GM21390 (cell line): ENCODE results near the gene VPS13D.

Experiments used
- ATAC-seq: cut with Tn5 transposase; IDR thresholded peaks from one replicate; pipeline ENCODE4 v1.9.1; 2021; ENCODE audit not compliant: unreplicated experiment

The VPS13D gene

DNA sequence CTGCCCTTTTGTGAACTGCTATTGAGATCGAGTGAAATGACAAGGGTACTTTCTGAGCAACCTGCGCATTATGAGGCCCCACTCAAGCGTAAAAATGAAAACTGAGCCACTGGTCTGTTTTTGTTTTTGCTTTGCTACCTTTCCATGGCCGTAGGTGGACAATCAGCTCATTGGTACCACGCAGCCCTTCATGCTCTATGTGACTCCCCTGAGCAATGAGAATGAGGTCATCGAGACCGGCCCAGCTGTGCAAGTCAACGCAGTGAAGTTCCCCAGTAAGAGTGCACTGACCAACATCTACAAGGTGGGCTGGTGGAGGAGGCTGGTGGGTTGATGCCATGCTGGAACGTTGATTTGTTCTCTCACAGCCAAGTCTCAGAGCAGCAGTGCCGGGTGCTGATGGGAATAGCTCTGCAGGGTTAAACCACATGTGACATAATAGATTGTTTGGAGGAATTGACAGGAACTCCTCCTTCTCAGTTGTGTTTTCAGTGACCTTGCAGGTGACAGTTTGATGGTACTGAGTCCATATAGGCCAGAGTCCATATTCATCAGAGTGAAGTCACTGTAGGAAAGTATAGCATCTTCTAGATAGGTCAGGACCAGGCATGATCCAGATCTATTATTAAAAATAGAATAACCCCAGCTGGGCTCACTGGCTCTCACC lies 170.3 kb downstream of the VPS13D start:
- no peak for ATAC-seq

DNA sequence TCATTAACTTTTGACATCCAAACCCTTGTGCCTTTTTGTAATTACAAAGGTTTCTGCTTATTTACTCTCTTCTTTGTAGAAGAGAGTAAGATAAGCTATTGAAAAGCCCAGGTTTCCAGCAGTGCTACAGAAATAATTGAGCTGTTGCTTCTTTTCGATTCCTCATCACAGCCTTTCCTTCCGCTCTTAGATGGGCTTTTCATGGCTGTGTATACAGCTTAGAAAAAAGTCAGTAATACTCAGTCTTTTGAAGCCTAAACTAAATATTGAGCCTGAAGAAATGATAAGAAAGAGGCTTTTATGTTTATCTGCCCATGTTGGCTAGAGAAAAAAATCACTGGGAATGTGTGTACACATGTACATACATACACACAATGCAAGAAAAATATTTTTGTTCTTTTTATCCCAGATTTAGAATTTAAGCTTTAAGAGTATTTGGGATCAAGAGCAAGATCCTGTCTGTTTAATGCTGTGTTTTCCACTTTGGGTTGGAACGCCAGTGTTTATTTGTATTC lies 172.4 kb downstream of the VPS13D start:
- ATAC-seq = no peak

DNA sequence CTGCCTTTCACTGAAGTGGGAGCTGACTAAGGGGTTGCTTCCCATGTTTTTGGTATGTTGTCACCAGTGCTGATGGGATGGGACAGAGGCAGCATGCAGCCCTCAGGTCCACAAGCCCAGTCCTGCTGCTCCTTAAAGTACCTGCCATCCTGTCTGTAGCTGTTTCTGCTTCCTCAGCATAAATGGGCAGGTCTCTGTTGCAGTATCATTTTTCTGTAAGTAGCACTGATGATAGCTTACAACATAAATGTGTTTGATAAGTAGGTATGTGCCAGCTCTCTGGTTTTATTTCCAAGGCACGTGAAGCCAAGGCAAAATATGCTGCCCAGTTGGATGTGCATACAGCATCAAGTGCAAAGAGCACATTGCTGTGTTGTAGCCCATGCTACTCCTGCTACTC lies 173.0 kb downstream of the VPS13D start:
- ATAC-seq = no peak

DNA sequence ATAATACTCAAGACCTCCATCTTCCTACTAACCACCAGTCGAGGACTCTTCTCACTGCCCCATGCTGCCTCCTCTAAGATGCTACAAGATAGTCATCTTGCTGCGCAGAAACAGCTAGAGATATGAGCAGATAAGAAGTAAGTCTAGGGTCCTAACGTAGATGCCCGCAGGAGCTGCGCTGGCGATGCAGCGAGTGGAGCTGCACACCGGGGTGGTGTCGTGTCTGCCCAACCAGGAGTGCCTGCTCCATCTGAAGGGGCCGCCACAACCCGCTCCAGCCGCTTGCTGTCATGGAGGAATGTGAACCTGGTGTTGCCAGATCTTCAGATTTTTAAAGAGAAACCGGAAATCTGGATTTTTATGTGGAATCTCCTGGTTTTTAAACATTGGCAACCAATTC lies 175.1 kb downstream of the VPS13D start:
- ATAC-seq = no peak

DNA sequence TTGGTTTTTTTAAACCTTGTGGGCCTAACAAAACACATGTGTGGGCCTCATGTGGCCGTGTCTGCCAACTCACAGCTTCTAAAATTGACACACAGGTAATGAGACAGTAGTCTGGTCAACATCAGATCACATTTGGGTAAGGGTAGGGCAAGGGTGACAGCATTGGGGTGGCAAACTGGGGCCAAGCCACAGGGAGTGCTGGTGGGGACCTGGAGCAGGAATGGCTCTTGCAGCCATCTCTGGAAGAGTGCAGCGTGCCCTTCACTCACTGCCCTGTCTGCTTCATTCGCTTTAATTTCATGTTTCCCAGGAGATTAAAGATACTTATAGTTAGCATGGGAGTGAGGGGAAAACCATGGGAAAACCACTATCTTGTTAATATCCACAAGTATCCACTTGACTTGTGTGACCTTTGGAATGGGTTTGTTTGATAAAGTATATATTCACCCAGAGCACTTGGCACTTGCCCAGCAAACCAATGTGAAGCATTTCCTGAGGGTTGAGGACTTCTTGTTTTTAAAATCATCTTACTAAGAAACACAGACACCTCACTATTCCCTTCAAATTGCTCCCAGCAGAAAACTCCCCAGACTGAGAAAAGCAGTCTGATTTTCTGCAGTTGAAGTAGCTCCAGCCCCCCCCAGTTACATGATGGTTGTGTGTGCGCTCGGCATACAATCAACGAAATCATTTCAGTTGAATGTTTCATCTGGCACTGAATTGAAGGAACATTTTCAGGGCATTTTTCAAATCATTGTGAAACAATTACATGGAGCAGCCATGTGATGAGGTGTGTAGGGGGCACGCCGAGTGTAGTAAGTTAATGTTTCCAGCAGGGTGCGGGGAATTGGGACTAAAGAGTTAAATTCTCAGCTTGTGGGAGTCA lies 175.7 kb downstream of the VPS13D start:
- ATAC-seq = no peak

DNA sequence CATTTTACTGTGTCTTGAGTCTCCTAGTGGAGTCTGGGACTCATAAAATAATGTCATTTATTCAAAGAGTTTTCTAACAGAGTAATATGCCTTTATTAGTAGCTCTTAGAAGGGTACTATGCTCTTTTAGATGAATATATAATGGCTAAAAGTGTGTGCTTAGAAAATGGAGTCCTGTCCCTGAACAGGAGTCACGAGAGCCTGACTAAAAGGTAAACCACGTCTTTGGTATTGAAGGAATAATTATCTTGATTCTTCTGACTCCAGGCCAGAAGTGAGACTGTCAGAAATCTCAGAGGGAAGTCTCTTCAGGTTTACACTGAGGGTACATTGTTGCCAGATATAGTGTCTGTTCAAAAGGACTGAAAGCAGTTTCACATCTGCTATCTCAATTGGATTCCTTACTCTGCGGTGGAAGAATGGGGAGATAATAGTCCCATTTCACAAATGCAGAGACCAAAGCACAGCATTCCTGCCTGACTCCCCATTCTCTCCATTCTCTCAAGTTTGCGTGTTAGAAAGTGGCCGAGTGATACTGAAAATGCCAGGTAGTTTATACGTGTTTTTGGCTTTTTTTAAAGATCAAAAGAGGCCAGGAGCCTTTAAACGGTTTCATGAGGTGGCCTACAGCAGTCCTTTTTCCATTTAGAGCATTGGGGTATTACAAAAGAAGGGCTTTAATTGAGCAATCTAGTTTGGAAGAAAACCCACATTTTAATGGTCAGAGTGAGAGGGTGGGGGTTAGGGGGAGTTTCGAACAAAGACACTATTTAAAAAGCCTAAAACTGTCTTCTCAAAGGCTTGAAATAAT lies 176.6 kb downstream of the VPS13D start:
- ATAC-seq = no peak

DNA sequence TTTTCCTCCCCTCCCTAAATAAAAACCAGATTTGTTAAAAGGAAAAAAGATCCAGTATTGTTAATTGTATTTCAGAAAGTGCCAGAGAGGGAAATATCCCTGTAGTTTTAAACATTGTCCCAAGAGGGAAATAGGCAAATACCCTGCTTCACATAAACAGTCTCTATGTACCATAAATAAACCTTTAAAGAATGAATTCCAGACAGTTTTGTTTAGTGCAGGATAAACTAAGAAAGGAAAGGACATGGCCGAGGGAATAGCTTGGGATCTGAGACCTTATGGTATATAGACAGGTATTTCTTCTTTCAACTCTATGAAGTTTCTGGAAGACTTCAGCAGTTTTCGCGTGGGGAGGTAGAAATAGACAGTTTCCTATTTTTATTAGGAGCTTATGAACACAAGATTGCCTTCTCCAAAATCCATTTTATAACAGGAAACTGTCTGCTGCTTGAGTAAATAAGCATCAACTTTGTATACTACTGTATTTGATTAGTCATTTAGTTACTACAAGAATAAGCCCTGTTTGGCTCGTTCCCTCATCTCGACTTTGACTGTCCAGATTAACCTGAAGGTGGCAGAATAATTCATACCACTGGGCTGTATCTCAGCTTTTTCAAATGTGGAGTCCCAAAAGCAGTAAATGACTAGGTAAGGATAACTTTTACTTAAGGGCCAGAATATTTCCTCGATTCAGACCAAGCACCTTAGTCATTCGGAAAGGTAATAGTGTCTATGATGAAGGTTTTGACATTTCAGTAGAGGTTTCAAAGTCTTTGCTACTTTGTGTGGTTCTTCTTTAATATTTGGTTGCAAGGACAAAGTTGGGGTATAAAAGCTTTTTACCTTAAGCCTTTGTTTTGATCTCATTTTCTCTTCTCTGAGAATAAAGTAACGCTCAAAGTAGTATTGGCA lies 177.5 kb downstream of the VPS13D start:
- no peak for ATAC-seq

DNA sequence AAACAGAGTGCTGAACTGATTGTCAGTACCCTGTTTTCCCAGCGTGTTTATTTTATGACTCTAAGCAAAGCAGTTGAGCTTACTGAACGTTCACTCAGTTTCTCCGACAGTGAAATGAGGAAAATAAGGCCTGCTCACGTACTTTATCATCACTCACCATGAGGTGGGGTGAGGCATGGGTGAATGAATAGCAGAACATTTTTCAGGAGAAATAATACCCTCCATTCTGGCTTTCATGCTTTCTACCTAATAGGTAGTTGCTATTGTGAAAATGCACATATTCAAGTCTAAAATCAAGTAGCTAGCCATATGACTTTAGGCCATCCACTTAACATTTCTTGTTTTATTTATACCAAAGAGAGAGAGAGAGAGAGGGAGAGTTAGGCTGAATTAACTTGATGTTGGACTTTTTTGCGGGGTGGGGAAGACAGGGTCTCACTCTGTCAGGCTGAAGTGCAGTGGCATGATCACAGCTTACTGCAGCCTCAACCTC lies 178.2 kb downstream of the VPS13D start:
- ATAC-seq = no peak

DNA sequence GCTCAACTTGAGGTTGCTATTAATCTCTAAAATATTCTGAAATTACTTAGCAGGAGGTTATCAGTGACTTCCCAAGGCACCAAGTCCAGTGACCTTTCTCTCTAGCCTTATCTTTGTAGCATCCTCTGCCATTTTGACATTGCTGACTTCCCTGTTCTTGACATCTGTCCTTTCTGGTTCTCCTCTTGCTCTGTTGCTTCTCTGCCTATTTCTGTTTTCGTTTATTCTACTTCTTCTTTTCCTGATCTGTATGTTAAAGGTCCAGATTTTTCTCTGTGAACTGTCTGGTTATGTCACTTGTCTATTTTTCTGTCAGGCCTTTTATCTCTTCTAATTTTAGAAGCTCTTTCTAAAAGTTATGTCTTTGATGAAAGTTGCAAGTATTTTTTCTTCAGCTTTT lies 178.8 kb downstream of the VPS13D start:
- ATAC-seq = no peak

DNA sequence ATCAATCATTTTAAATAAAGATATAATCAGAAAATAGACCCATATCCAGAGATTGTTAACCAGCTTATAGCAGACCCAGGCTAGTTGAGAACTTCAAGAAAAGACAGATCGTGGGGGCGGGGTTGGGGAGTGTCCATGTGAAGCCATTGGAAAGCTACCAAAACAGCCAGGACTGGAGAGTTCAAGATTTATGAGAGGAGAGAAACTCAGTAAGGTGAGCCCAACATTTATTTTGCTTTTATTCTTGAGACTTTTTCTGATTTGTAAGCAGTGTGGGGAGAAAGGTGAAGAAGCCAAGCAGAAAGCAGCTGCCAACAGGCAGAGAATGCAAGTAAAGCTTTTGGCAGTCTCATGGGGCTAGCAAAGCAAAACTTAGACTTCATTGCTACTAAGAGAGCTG lies 179.9 kb downstream of the VPS13D start:
- ATAC-seq = no peak

DNA sequence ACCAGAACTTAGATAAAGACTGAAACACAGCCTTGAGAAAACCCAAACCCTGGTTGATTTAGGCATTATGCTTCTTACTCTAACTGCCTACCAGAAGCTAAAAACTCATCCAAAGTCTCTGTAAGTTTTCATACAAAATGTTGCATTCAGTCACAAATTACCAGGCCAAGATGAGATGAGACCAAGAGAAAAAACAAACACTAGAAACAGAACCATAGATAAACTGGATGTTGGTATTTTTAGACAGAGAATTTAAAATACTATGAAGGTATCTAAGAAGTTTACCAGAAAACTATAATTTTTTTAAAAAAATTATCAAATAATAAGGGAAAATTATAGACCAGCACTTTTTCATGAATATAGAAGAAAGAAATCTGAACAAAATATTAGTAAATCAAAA lies 180.5 kb downstream of the VPS13D start:
- ATAC-seq = no peak

DNA sequence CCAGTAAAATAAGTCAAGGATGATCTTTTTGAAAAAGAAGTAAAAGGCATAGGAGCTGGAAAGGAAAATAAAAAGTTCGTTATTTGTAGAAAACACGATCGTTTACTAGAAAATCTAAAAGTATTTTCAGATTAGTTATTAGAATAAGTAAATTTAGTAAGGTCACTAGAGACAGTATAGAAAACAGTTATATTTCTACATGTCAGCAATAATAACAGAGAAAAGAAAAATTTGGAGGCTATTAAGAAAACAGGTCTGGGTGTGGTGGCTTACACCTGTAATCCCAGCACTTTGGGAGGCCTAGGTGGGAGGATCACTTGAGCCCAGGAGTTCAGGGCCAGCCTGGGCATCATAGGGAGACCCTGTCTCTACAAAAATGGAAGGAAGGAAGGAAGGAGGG lies 181.3 kb downstream of the VPS13D start:
- no peak for ATAC-seq

DNA sequence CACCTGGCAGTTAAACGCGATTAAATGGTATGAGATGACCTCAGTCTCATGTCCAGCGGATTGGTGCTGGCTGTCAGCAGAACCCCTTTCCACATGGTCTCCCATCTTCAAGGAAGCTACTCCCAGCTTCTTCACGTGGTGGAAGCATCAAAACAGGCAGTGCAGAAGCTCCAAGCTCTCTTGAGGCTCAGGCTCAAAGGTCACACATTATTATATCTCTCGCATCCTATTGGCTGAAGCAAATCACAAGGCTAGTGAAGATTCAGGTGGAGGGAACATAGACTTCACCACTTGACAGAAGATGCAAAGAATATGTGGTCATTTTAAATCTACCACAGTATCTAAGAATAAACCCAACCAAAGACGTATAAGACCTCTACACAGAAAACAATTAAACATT lies 181.9 kb downstream of the VPS13D start:
- ATAC-seq = no peak

DNA sequence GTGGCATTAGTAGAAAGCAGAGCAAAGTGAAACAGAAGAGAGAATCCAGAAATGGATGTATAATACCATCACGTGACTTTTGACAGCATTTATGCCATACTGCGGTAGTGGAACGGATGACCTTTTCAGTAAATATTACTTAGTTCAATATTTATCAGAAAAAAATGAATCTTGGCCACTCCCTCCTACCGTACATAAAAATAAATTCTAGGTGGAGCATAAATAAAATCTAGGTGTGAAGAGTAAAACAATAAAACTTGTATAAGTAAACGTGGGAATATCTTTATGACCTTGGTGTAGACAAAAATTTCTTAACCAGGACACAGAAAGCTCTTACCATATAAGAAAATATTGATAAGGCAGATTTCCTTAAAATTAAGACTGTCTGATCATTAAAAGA lies 182.6 kb downstream of the VPS13D start:
- no peak for ATAC-seq

DNA sequence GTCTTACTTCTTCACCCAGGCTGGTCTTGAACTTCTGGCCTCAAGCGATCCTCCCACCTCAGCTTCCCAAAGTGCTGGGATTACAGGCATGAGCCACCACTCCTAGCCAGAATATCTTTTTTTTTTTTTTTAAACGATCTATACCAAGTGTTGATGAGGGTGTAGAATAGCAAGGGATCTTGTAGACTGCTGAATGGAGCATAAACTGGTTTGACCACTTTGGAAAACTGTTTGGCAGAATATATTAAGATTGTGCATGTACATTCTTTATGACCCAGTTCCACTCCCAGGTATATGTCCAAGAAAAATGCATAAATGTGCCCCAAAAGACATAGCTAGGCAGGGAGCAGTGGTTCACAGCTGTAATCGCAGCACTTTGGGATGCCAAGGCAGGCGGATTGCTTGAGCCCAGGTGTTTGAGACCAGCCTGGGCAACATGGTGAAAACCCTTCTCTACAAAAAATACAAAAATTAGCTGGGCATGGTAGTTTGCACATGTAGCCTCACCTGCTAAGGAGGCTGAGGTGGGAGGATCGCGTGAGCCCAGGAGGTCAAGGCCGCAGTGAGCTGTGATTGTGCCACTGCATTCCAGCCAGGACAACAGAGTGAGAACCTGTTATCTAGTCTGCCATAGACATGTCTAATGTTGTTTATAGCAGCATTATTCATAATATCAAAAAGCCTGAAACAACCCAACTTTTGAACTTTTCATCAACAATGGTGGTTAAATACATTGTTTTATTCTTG lies 184.0 kb downstream of the VPS13D start:
- ATAC-seq = no peak

DNA sequence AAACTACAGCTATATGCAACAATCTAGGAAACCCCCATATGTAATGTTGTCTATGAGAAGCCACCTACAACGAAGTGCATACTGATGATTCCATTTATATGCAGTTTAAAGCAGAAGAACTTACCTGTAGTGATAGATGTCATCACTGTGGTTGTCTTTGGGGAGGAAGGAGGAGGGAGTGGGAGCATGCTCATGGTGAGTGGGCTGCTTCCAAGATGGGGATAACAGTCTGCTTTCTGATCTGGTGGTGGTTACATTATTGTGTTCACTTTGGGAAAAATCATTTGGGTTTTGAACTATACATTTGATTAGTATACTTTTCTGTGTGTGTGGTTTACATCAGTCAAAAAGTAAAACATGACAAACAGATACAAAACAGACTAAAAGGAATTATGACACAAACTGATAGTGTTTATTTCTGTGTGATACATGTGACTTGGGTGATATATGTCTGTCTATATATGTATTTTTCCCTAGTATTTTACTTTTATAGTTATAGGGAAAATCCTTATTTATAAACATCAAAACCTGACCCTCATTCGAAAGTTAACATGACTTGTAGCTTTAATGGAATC lies 184.7 kb downstream of the VPS13D start:
- no peak for ATAC-seq

DNA sequence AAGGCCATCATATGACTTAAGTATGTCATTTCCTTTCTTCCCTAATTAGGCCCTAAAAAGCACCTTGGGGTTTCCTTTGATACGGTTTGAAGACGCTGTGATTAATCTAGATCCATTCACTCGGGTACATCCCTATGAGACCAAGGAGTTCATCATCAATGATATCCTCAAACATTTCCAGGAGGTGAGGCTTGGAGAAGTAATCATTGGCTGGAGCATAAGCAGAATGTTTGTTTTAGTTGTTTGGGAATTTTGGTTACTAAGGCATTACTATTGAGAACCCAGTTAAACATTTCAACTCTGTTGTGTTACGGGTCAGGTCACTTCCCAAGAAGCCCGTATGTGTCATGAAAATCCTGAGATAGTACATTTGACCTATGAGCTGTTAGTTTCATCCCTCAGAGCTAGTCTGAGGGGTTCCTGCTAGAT lies 185.2 kb downstream of the VPS13D start:
- no peak for ATAC-seq

DNA sequence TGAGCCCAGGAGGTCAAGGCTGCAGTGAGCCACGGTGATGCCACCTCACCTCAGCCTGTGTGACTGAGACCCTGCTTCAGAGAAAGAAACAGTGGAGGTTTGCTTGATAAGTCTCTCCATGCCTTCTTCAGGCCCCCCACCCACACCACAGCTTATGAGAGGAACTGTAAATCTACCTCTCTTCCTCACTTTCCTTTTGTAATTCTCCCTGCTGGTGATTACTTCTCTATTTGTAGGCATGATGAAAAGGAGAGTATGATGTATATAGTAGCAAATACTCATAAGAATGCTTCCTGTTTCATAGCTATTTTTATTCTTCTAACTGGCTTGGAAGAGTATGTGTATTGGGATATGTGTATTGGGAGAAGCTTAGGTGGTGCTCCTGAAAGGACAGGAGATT lies 186.3 kb downstream of the VPS13D start:
- ATAC-seq = no peak

DNA sequence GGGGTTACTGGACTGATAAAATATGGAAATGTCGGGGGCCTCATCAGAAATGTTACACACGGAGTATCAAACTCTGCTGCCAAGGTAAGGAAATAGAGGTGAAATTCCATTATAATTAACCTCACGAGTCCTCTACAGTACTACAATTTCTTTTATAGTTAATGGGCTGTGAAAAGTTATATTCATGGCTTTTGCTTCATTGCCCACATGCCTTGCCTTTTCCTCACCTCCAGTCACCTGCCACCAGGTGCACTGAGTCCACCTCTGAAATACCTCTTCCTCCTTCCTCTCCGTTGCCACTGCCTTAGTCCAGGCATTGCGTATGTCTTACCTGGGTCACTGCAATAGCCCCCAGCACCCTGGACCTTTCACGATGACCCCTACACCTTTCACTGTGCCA lies 186.9 kb downstream of the VPS13D start:
- ATAC-seq = no peak
